Parathyroid adenoma (tissue), 2 donors: ENCODE measurements around the gene GSG1L.

Experiments used
- H2AFZ ChIP-seq: fragments of 300-600 bp; sonication (generic); one replicate; pipeline ENCODE4 v1.7.0; 2017; ENCODE audit warnings: antibody characterized with exemption, mild to moderate bottlenecking
- H3K27ac ChIP-seq: fragments of 300-600 bp; sonication (generic); one replicate; pipeline ENCODE4 v1.7.0; 2017
- H3K27me3 ChIP-seq: fragments of 300-600 bp; sonication (generic); one replicate; pipeline ENCODE4 v1.7.0; 2017; ENCODE audit warnings: low read length; ENCODE audit not compliant: control insufficient read depth, insufficient read depth
- H3K36me3 ChIP-seq: fragments of 300-600 bp; sonication (generic); one replicate; pipeline ENCODE4 v1.7.0; 2017; ENCODE audit warnings: low read length; ENCODE audit not compliant: control insufficient read depth, insufficient read depth
- H3K4me1 ChIP-seq: fragments of 300-600 bp; sonication (generic); one replicate; pipeline ENCODE4 v1.7.0; 2017; ENCODE audit warnings: control low read depth
- H3K4me2 ChIP-seq: fragments of 300-600 bp; sonication (generic); one replicate; pipeline ENCODE4 v1.7.0; 2017; ENCODE audit warnings: low read length
- H3K4me3 ChIP-seq: fragments of 300-600 bp; sonication (generic); one replicate; pipeline ENCODE4 v1.7.0; 2017; ENCODE audit warnings: low read depth, low read length
- H3K79me2 ChIP-seq: fragments of 300-600 bp; sonication (generic); one replicate; pipeline ENCODE4 v1.7.0; 2017; ENCODE audit warnings: control low read depth
- H3K9ac ChIP-seq: fragments of 300-600 bp; sonication (generic); one replicate; pipeline ENCODE4 v1.7.0; 2017; ENCODE audit warnings: mild to moderate bottlenecking
- H3K9me3 ChIP-seq: fragments of 300-600 bp; sonication (generic); one replicate; pipeline ENCODE4 v1.7.0; 2017; ENCODE audit warnings: low read length; ENCODE audit not compliant: control insufficient read depth
- CTCF ChIP-seq: fragments of 300-600 bp; sonication (generic); IDR thresholded peaks from one replicate; pipeline ENCODE4 v1.7.0; 2017; ENCODE audit warnings: antibody characterized with exemption, mild to moderate bottlenecking
- donor health status: primary hyperparathyroidism.

Gene GSG1L

GRCh38 chr16:27811881-27812280 is 251.6 kb downstream of the GSG1L start:
- no peak overlapping the region for H3K9ac ChIP-seq
- no peak overlapping the region for H2AFZ ChIP-seq

GRCh38 chr16:27806986-27807385 is 256.5 kb downstream of the GSG1L start:
- Histone ChIP-seq H3K9ac (no peak overlapping the region), H3K36me3 (no peaks in the 10 kb centered on the region), H3K27me3 (no peaks in the 10 kb centered on the region), H3K4me3 (no peak overlapping the region), H3K27ac (no peak overlapping the region), H3K4me2 (no peak overlapping the region), H3K79me2 (no peaks in the 10 kb centered on the region), H3K4me1 (no peaks in the 10 kb centered on the region), H2AFZ (no peak overlapping the region), H3K9me3 (no peaks in the 10 kb centered on the region)
- no peak for TF ChIP-seq CTCF

More at GRCh38 chr16:27811881-27812280, 251.6 kb downstream of the GSG1L start:
- no peaks in the 10 kb centered on the region for H3K9me3 ChIP-seq
- no peaks in the 10 kb centered on the region for H3K4me1 ChIP-seq
- no peaks in the 10 kb centered on the region for H3K36me3 ChIP-seq
- no peaks in the 10 kb centered on the region for H3K27me3 ChIP-seq
- TF ChIP-seq CTCF: no peak
- no peak overlapping the region for H3K4me3 ChIP-seq
- H3K27ac ChIP-seq: no peak overlapping the region
- H3K4me2 ChIP-seq: no peak overlapping the region
- no peaks in the 10 kb centered on the region for H3K79me2 ChIP-seq

GRCh38 chr16:27806388-27806787 is 257.1 kb downstream of the GSG1L start:
- Histone ChIP-seq H3K9me3 (no peaks in the 10 kb centered on the region), H3K27ac (no peak overlapping the region), H2AFZ (no peak overlapping the region), H3K4me3 (no peak overlapping the region), H3K27me3 (no peaks in the 10 kb centered on the region), H3K36me3 (no peaks in the 10 kb centered on the region), H3K79me2 (no peaks in the 10 kb centered on the region), H3K9ac (no peak overlapping the region), H3K4me2 (no peak overlapping the region), H3K4me1 (no peaks in the 10 kb centered on the region)
- no peak for TF ChIP-seq CTCF

- Histone ChIP-seq H3K27me3 (no peaks in the 10 kb centered on the region), H3K4me3 (no peak overlapping the region), H3K4me2 (no peak overlapping the region), H3K9me3 (no peaks in the 10 kb centered on the region), H3K4me1 (no peaks in the 10 kb centered on the region), H3K27ac (no peak overlapping the region), H3K9ac (no peak overlapping the region), H3K36me3 (no peaks in the 10 kb centered on the region), H3K79me2 (no peaks in the 10 kb centered on the region), H2AFZ (no peak overlapping the region)
- no peak for TF ChIP-seq CTCF
Measured at GRCh38 chr16:27805828-27806351, 257.6 kb downstream of the GSG1L start.

GRCh38 chr16:27803775-27804549 is 259.6 kb downstream of the GSG1L start:
- Histone ChIP-seq H3K27me3 (no peaks in the 10 kb centered on the region), H3K9me3 (no peaks in the 10 kb centered on the region), H3K4me2 (no peak overlapping the region), H3K79me2 (no peaks in the 10 kb centered on the region), H3K4me3 (no peak overlapping the region), H3K27ac (no peak overlapping the region), H3K4me1 (no peaks in the 10 kb centered on the region), H3K36me3 (no peaks in the 10 kb centered on the region), H2AFZ (no peak overlapping the region), H3K9ac (no peak overlapping the region)
- TF ChIP-seq CTCF: no peak
